SJSA1 (cell line): ENCODE results near the gene CHID1. TPM values are rescaled to one million over a fixed set of nuclear protein-coding genes. Genes with fewer than 3 reads are reported as not detected.

ENCODE experiments used
- DNase-seq, 2 experiments: peaks; one replicate each; pipeline ENCODE4 v3.0.0-alpha.2; 2015 to 2020; ENCODE audit warnings: low spot score in 2 of 2, low read depth in 1 of 2
- H3K27ac ChIP-seq: fragments of 250-450 bp; sonication (Bioruptor Pico); 2 replicates; pipeline ENCODE4 v1.5.1; 2020; ENCODE audit warnings: mild to moderate bottlenecking, moderate library complexity
- H3K27me3 ChIP-seq: fragments of 250-450 bp; sonication (Bioruptor Pico); replicated peaks from 2 replicates; pipeline ENCODE4 v1.5.1; 2020; ENCODE audit warnings: mild to moderate bottlenecking, moderate library complexity
- H3K36me3 ChIP-seq: fragments of 250-450 bp; sonication (Bioruptor Pico); 2 replicates; pipeline ENCODE4 v1.5.1; 2020; ENCODE audit warnings: mild to moderate bottlenecking
- H3K4me1 ChIP-seq: fragments of 250-450 bp; sonication (Bioruptor Pico); replicated peaks from 2 replicates; pipeline ENCODE4 v1.6.1; 2021; ENCODE audit warnings: mild to moderate bottlenecking
- H3K4me3 ChIP-seq: fragments of 250-450 bp; sonication (Bioruptor Pico); 2 replicates; pipeline ENCODE4 v1.5.1; 2020; ENCODE audit warnings: mild to moderate bottlenecking
- H3K9me3 ChIP-seq: fragments of 250-450 bp; sonication (Bioruptor Pico); replicated peaks from 2 replicates; pipeline ENCODE4 v1.5.1; 2020; ENCODE audit warnings: mild to moderate bottlenecking
- total RNA-seq: library from RNA; depleted of rRNA; stranded (reverse); fragments of >200 nt; shearing (Covaris generic); gene quantifications from 2 replicates; pipeline ENCODE4 v1.2.3, GENCODE V29; 2014; rRNA removed

The CHID1 gene
- 17.7 and 22.1 TPM in 2 replicates for total RNA-seq

GRCh38 chr11:910589-911030 lies at the start of gene CHID1:
TSS of gene CHID1 (minus strand) at chr11:910810. CDS start at chr11:904816, 5,994 bp downstream.
- peak within 1 kb of the TSS; percentile 52; the same call in 1 of the 2 replicates for H3K27ac ChIP-seq

DNA sequence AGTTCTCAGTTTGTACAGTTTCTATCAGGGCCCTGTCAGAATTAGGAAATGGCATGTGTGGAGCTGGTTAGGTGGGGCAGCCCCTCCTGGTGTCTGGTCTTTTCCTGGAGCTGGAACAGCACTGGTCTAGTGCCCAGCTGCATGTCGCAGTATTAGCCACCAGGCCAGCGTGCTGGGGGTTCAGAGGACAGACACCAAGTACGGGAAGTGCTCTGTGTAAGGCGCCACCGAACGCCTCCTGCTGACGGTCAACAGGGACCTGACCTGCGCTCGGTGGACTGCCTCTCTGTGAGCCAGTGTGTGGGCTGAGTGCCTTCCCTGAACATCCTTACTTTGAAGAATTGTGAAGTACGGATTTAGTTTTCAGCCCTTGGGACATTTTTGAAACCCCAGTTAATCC lies 49.0 kb upstream of the CHID1 start:
- Histone ChIP-seq H3K27me3 (no peaks in the 10 kb centered on the region), H3K27ac (no peak overlapping the region), H3K9me3 (no peaks in the 10 kb centered on the region), H3K36me3 (no peaks in the 10 kb centered on the region; the same call in 1 of the 2 replicates), H3K4me3 (no peak overlapping the region), H3K4me1 (no peaks in the 10 kb centered on the region)
- DNase-seq, result no peak

More at GRCh38 chr11:910589-911030, at the start of gene CHID1:
- Histone ChIP-seq H3K27me3 (no peaks in the 10 kb centered on the region), H3K4me3 (peak within 1 kb of the TSS; percentile 84), H3K9me3 (no peaks in the 10 kb centered on the region), H3K4me1 (peaks cover 4% of the 10 kb centered on the region), H3K36me3 (no peaks in the 10 kb centered on the region)
- peak; percentile 63 to 66 for DNase-seq

DNA sequence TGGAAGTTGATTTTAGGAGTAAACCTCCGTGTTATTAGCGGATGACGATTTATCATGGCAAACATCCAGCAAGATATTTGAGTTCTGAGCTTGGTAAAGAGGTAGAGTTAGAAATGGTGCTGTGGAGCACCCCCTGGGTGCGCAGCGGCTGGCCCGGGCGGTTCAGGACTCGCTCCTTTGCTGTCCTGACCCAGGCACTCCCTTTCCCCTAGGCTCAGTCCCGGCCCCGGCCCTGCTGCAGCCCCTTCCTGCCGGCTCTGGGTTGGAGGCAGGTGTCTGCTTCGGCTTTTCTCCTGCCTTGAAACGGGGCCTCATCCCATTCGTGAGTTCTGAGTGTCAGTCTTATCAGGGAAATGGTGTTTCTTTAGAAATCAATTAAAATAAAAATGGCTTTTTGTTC lies 48.4 kb upstream of the CHID1 start:
- no peak for DNase-seq
- H3K27ac ChIP-seq, result no peak overlapping the region
- H3K4me3 ChIP-seq, result no peak overlapping the region
- H3K36me3 ChIP-seq, result no peaks in the 10 kb centered on the region; the same call in 1 of the 2 replicates
- no peaks in the 10 kb centered on the region for H3K9me3 ChIP-seq
- H3K27me3 ChIP-seq, result no peaks in the 10 kb centered on the region
- no peaks in the 10 kb centered on the region for H3K4me1 ChIP-seq

DNA sequence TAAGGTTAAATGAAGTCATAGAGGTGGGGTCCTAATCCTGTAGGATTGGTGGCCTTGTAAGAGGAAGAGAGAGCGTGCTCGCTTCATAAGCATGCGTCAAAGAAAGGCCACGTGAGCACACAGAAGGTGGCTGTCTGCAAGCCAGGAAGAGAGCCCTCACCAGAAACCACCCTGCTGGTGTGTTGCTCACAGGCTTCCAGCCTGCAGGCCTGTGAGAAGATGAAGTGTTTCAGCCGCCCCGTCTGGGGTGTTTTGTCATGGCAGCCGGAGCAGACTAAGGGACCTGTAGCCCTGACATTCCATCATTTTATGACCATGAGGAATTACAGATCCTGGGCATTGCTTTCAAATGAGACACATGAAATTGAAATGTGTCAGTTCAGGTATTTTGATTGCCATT lies 47.5 kb upstream of the CHID1 start:
- no peak for DNase-seq
- H3K4me1 ChIP-seq, result no peaks in the 10 kb centered on the region
- H3K27me3 ChIP-seq, result no peaks in the 10 kb centered on the region
- H3K36me3 ChIP-seq, result no peaks in the 10 kb centered on the region
- H3K4me3 ChIP-seq, result no peak overlapping the region
- H3K27ac ChIP-seq, result no peak overlapping the region
- no peaks in the 10 kb centered on the region for H3K9me3 ChIP-seq

DNA sequence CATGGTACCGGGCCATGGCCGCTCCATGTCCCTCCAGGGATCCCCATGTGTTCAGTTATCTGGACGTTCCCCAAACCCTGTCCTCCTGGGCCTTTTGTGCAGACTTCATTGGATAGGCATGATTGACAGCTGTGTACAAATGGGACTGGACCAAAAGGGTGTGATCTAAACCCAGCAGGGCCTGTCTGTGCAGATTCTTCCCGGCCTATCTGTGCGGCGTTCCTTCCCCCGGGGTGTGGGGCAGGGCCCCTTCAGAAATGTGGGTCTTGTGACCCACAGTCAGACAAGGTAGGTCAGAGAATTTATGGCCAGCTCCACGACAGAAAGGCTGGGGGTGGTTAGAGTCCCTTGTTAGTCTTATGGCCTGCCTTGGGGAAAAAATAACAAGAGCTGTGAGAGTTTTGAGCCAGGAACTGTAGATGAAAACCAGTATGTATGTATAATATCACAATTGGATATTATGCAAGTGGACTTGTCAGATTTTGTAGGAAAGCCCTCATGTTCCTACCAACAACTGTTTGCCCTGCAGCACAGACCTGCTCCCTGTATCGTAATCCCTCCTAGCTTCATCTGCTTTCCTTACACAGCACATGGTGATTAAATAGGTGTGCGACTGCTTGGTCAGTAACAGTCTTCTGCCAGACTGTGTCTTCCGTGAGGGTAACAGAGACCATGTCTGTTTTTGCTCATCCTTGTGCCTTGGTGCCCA lies 46.8 kb upstream of the CHID1 start:
- no peaks in the 10 kb centered on the region for H3K4me1 ChIP-seq
- DNase-seq, result no peak
- no peaks in the 10 kb centered on the region for H3K9me3 ChIP-seq
- no peaks in the 10 kb centered on the region for H3K36me3 ChIP-seq
- H3K27ac ChIP-seq, result no peak overlapping the region
- H3K4me3 ChIP-seq, result no peak overlapping the region
- H3K27me3 ChIP-seq, result no peaks in the 10 kb centered on the region

GRCh38 chr11:955154-956063 lies 44.8 kb upstream of the CHID1 start:
- H3K27ac ChIP-seq, result no peak overlapping the region
- no peaks in the 10 kb centered on the region for H3K36me3 ChIP-seq
- H3K4me3 ChIP-seq, result no peak overlapping the region
- no peaks in the 10 kb centered on the region for H3K4me1 ChIP-seq
- DNase-seq, result no peak
- no peaks in the 10 kb centered on the region for H3K27me3 ChIP-seq
- H3K9me3 ChIP-seq, result no peaks in the 10 kb centered on the region

DNA sequence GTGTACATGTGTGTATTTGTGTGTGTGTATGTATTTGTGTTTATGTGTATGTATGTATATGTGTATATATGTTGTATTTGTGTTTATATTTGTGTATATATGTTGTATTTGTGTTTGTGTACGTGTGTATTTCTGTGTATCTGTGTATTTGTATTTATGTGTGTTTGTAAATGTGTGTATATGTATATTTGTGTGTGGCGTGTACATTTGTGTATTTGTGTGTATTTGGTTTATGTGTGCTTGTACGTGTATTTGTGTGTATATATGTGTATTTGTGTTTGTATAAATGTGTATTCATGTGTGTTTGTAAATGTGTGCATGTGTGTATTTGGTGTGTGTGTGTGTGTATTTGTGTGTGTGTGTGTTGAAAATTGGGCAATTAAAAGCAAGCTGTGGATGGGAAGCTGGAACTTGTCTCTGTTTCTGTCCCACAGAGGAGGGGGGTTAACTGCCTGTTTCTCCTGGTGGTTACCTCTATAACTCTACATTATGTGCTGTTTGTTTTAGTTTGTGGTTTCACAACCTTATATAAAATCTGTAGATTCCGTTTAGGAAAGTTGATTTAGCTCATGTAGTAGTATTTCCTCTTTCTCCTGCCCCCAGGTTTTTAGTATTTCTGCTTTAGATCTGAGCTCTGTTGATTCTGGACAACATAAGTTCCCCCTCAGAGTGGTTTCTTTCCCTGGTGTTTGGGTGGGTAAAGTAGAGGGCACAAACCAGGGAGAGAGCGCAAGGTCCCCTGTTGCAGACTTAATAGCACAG lies 44.0 kb upstream of the CHID1 start:
- DNase-seq, result no peak
- Histone ChIP-seq H3K4me3 (no peak overlapping the region), H3K27me3 (no peaks in the 10 kb centered on the region), H3K36me3 (no peaks in the 10 kb centered on the region), H3K4me1 (no peaks in the 10 kb centered on the region), H3K27ac (no peak overlapping the region), H3K9me3 (no peaks in the 10 kb centered on the region)

GRCh38 chr11:953512-953911 lies 42.9 kb upstream of the CHID1 start:
- Histone ChIP-seq H3K27ac (no peak overlapping the region), H3K4me1 (no peaks in the 10 kb centered on the region), H3K4me3 (no peak overlapping the region), H3K9me3 (no peaks in the 10 kb centered on the region), H3K27me3 (no peaks in the 10 kb centered on the region), H3K36me3 (no peaks in the 10 kb centered on the region; the same call in 1 of the 2 replicates)
- no peak for DNase-seq

GRCh38 chr11:952406-953385 lies 42.1 kb upstream of the CHID1 start:
- H3K27ac ChIP-seq, result no peak overlapping the region
- no peak for DNase-seq

GRCh38 chr11:951507-951906 lies 40.9 kb upstream of the CHID1 start:
- no peak overlapping the region for H3K27ac ChIP-seq
- no peak overlapping the region for H3K4me3 ChIP-seq
- no peaks in the 10 kb centered on the region for H3K9me3 ChIP-seq
- no peaks in the 10 kb centered on the region; the same call in 1 of the 2 replicates for H3K36me3 ChIP-seq
- no peaks in the 10 kb centered on the region for H3K4me1 ChIP-seq
- DNase-seq, result no peak
- H3K27me3 ChIP-seq, result no peaks in the 10 kb centered on the region

More at GRCh38 chr11:952406-953385, 42.1 kb upstream of the CHID1 start:
- Histone ChIP-seq H3K36me3 (no peaks in the 10 kb centered on the region; the same call in 1 of the 2 replicates), H3K4me1 (no peaks in the 10 kb centered on the region), H3K9me3 (no peaks in the 10 kb centered on the region), H3K27me3 (no peaks in the 10 kb centered on the region), H3K4me3 (no peak overlapping the region)

GRCh38 chr11:947744-948143 lies 37.1 kb upstream of the CHID1 start:
- H3K4me1 ChIP-seq, result no peaks in the 10 kb centered on the region
- H3K9me3 ChIP-seq, result no peaks in the 10 kb centered on the region
- no peaks in the 10 kb centered on the region; the same call in 1 of the 2 replicates for H3K36me3 ChIP-seq
- no peaks in the 10 kb centered on the region for H3K27me3 ChIP-seq
- no peak overlapping the region for H3K27ac ChIP-seq
- DNase-seq, result no peak
- H3K4me3 ChIP-seq, result no peak overlapping the region

- H3K36me3 ChIP-seq, result no peaks in the 10 kb centered on the region; the same call in 1 of the 2 replicates
Measured at GRCh38 chr11:945986-946385, 35.4 kb upstream of the CHID1 start.

More at GRCh38 chr11:945986-946385, 35.4 kb upstream of the CHID1 start:
- Histone ChIP-seq H3K27ac (no peak overlapping the region), H3K27me3 (no peaks in the 10 kb centered on the region), H3K9me3 (no peaks in the 10 kb centered on the region), H3K4me1 (no peaks in the 10 kb centered on the region), H3K4me3 (no peak overlapping the region)
- DNase-seq, result no peak
